Stimulated activated CD4-positive, alpha-beta T cell treated with anti-CD3 and anti-CD28 coated beads, Interleukin-15, amount 100 ng/mL, for 1 hour (primary cell): ENCODE measurements around the gene GPR78.

Experiments
- DNase-seq, 2 donors: peaks; one replicate each; pipeline ENCODE4 v3.0.0-alpha.2; 2020; ENCODE audit warnings: low read depth in 1 of 2, low spot score in 1 of 2

The GPR78 gene

GRCh38 chr4:8598391-8599090, 18.3 kb downstream of the GPR78 start:
- DNase-seq: no peak

- DNase-seq: no peak
These were observed 18.9 kb downstream of the GPR78 start for GRCh38 chr4:8599091-8599460.

DNA sequence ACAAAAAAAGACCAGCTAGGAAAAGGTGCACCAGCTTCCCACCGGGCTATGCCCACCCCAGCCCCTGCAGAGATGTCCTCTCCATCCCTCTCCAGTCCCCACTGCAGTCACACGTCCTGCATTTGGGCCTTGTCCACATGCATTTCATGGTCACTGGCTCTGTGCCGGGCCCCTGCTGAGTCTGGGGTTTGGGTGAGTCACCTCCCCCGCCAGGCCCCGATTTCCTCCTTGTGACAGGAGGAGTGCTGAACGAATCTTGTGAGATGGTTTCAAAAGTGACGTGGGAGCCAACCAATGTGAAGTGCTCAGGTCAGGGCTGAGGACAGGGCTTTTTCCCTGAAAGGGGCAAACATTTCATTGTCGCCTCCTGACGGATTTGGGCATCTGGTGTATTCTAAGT, 19.5 kb downstream of the GPR78 start:
- no peak for DNase-seq

DNA sequence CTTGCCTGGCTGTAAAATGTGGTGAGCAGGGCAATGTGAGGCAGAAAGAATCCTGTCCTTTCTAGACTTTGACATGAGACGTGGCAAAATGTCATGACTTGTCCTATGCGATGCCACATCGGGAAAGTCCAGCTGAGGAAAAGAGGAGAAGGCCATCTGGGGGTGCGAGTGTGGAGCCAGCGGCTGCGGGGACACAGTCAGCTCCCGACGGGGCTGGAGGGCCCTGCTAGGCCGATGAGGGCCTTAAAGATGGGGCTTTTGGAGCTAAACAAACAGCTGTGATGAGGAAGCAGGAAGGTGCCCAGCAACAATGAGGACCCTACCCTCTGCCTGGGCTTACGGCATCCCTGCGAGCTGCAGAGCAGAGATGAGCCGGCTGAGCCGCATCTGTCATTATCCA, 20.1 kb downstream of the GPR78 start:
- DNase-seq: no peak

GRCh38 chr4:8600686-8601085, 20.5 kb downstream of the GPR78 start:
- DNase-seq: no peak

GRCh38 chr4:8601086-8601485, 20.9 kb downstream of the GPR78 start:
- no peak for DNase-seq

GRCh38 chr4:8601556-8601955, 21.4 kb downstream of the GPR78 start:
- no peak for DNase-seq

GRCh38 chr4:8602686-8603430, 22.7 kb downstream of the GPR78 start:
- no peak for DNase-seq

GRCh38 chr4:8603931-8604330, 23.7 kb downstream of the GPR78 start:
- no peak for DNase-seq

DNA sequence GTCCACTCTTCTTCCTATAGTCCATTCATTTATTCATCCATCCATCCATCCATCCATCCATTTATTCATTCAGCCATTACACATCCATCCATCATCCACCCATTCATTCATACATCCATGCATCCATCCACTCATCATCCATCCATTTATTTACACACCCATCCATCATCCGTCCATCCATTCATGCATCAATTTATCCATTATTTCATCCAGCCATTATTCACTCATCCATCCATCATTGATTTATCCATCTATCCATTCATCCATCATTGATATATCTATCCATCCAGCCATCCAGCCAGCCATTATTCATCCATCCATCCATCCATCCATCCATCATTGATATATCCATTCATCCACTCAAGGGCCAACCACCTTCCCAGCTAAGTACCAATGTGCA, 25.1 kb downstream of the GPR78 start:
- DNase-seq: no peak

GRCh38 chr4:8606476-8606875, 26.3 kb downstream of the GPR78 start:
- no peak for DNase-seq

DNA sequence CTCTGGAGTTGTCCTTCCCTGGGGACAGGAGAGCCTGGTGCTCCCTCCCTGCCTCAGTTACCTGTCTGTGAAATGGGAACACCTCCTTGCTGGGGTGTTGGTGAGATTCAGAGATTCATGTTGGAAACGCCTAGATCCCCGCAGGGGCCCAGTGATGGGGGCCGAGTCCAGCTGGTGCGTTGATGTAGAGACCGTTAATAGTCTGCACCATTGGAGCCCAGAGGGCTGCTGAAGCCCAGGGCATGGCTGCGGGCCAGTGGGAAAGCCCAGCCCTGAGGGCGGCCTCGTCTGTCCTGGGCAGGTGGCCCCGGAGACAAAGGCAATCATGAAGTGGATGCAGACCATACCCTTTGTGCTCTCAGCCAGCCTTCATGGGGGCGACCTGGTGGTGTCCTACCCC, 26.8 kb downstream of the GPR78 start:
- DNase-seq: no peak

- peak in 1 of 2 donors; percentile 28 for DNase-seq
These were observed 27.6 kb downstream of the GPR78 start for GRCh38 chr4:8607603-8608481.

DNA sequence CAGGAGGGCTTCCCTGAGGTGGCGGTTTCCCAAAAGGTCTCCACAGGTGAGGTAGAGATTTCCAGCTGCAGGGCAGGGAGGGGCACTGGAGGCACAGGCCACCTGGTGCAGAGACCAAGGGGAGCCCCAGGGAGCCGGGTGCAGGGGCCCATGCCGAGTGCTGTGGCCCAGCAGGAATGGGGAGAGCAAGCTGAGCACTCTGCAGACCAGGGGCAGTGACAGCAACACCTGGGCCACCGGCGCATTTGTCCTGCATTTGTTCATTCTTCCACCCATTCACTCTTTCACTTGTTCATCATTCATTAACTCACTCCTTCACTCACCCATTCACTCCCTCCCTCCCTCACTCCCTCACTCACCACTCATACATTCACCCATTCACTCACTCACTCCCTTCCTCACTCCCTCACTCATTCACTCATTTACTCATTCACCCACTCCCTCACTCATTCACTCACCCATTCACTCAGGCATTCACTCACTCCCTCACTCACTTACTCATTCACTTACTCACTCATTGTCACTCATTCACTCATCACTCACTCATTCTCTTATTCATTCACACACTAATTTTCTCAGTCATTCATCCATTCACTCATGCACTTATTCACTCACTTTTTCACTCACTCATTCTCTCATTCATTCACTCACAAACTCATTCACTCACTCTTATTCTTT, 28.7 kb downstream of the GPR78 start:
- DNase-seq: no peak

- DNase-seq: no peak
These were observed 29.2 kb downstream of the GPR78 start for GRCh38 chr4:8609406-8609805.

- DNase-seq: no peak
These were observed 29.7 kb downstream of the GPR78 start for GRCh38 chr4:8609824-8610350.

DNA sequence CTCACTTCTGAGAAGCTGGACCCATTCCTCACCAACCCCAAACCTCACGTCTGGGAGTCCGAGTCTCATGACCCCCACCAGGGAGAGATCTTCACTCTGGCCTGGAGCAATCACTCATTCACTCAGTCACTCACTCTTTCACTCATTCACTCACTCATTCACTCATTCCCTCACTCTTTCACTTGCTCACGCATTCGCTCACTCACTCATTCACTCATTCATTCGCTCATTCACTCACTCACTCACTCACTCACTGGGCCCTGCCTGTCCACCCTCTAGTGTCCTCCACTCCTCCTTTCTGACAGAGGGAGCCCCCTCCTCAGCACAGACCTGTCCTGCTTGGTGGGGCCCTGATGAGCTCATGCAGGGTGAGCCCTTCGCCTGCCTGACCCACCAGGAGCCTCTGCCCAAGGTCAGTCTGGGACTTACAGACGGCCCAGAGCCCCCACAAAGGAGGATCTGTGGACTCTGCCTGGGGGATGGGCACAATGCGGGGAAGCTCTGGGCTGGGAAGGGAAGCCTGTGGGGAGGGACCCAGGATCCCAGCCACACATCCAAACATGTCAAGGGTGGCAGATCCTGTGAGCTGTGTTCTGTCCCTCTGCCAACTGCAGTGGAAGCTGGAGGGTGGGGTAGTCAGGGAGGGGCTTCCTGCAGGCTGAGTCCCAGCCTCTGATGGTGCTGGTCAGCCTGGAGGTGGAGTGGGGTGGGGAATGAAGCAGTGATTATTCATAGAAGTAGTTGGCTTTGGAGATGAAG, 30.8 kb downstream of the GPR78 start:
- no peak for DNase-seq

DNA sequence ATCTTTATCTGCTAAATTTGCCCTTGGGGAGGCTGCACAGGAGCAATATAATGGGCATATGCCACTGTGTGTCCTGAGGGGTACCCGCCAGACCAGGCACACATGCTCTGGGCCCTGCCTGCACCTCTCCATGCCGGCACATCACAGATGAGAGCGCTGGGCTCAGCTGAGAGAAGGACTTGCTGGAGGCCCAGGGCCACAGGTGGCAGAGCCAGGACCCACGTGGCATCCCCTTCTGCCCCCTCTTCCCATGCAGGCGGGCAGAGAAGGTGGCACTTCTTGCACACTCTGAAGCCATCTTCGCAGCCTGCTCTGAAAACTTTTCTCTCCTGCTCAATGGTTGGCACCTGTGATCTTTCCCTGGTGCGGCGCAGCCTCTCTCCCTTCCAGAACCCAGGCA, 32.5 kb downstream of the GPR78 start:
- DNase-seq: no peak

- no peak for DNase-seq
These were observed 33.5 kb downstream of the GPR78 start for GRCh38 chr4:8613421-8614364.
